ENCODE measurements around the gene IVL. TPM values are rescaled to one million over a fixed set of nuclear protein-coding genes. Genes with fewer than 3 reads are reported as not detected.
A peak's percentile ranks its signal among the peaks of the same experiment; 100 is the strongest.

The IVL gene
- not detected for total RNA-seq

GRCh38 chr1:152907686-152908601 is at the start of gene IVL:
Gene IVL, plus strand, starts transcription at chr1:152908546. Its CDS starts 1,252 bp downstream, at chr1:152909798.
- H3K9me3 Mint-ChIP-seq, result peaks cover 0 to 5% of the 10 kb centered on the region in 2 donors
- H3K27ac Mint-ChIP-seq, result peak within 1 kb of the TSS in 1 of 2 donors; percentile 72
- peak; percentile 68 to 85 for ATAC-seq
- no peaks in the 10 kb centered on the region for H3K36me3 Mint-ChIP-seq
- DNase-seq (ENCODE audit: low spot score in 2 of 2), result no peak

DNA sequence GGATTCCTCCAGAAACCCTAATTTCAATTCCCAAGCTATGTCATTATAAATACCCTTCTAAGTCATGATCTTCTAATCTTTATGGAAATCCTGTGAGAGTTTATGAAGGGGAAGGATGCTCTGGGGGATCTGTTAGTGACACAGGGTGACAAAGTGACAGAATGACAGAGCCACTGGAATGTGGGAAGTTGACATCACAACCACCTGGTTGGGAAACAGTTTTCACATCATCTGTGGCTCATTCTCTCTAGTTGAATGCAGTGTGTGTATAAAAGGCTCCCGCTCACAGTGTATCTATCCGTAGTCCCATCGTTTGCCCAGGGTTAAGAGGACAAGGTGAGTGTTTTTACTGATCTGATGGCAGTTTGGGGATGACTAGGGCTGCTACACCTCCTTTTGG is 48.6 kb upstream of the IVL start, which contains the start of gene LCE7A:
TSS of gene LCE7A (plus strand) at position 301 of the 400 bp plus-strand sequence. CDS start 702 bp downstream, outside the sequence.
- no peaks in the 10 kb centered on the region for H3K36me3 Mint-ChIP-seq
- ATAC-seq (no peak), DNase-seq (ENCODE audit: low spot score in 2 of 2) (no peak)
- H3K27ac Mint-ChIP-seq, result no peak within 1 kb of the TSS
- H3K9me3 Mint-ChIP-seq, result no peaks in the 10 kb centered on the region

- no peak for DNase-seq (ENCODE audit: low spot score in 2 of 2)
- H3K27ac Mint-ChIP-seq, result no peak overlapping the region
- no peaks in the 10 kb centered on the region for H3K9me3 Mint-ChIP-seq
- H3K36me3 Mint-ChIP-seq, result no peaks in the 10 kb centered on the region
- no peak for ATAC-seq
Observed at GRCh38 chr1:152860129-152860528, 48.2 kb upstream of the IVL start.

DNA sequence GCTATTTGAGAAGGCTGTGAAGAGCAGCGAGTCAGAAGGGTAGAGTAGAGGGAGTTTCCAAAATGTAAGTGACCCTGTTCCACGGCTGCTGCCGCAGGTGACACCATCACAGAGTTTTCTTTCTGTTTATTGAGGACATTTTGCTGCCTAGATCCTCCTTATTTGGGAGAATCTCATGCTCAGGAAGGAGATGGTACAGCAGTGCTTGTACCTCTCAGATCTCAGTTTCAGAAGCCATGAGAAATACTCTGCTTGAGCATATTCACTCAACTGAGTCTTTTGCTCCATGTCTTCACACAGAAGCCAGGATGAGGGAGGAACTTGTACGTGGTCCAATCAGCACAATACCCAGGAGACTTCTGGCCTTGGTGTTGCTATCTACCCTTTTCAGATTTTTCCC is 47.0 kb upstream of the IVL start:
- no peak for ATAC-seq
- H3K9me3 Mint-ChIP-seq, result no peaks in the 10 kb centered on the region

DNA sequence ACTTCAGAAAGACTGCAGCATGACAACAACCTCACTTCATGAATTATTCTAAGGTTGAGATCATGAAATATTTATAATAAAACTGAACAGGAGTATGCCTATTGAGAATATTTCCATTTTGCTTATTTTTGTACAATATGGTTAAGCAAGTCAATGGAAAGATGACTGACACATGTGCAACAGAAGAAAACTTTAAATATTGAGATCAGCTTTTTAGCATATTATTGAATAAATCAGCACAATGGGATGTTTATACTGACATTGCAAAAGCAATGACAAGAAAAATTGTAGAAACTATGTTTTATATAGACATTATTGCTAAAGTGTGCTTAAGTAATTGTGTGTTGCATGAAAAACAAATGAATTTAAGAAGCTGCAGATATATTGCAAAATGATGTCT is 43.9 kb upstream of the IVL start:
- ATAC-seq, result no peak
- no peak for DNase-seq (ENCODE audit: low spot score in 2 of 2)
- Mint-ChIP-seq H3K36me3 (no peaks in the 10 kb centered on the region), H3K9me3 (no peaks in the 10 kb centered on the region), H3K27ac (no peak overlapping the region)

More for the DNA sequence above, 47.0 kb upstream of the IVL start:
- no peak for DNase-seq (ENCODE audit: low spot score in 2 of 2)
- Mint-ChIP-seq H3K36me3 (no peaks in the 10 kb centered on the region), H3K27ac (no peak overlapping the region)

GRCh38 chr1:152866321-152866720 is 42.0 kb upstream of the IVL start:
- Mint-ChIP-seq H3K27ac (no peak overlapping the region), H3K9me3 (no peaks in the 10 kb centered on the region), H3K36me3 (no peaks in the 10 kb centered on the region)
- ATAC-seq, result no peak
- no peak for DNase-seq (ENCODE audit: low spot score in 2 of 2)

GRCh38 chr1:152869808-152870419 is 38.4 kb upstream of the IVL start:
- no peaks in the 10 kb centered on the region for H3K36me3 Mint-ChIP-seq
- DNase-seq (ENCODE audit: low spot score in 2 of 2) (peak in 1 of 2 donors; percentile 72), ATAC-seq (peak; percentile 49 to 71)
- no peaks in the 10 kb centered on the region for H3K9me3 Mint-ChIP-seq
- H3K27ac Mint-ChIP-seq, result no peak overlapping the region

- ATAC-seq (no peak), DNase-seq (ENCODE audit: low spot score in 2 of 2) (peak in 1 of 2 donors; percentile 35)
- H3K27ac Mint-ChIP-seq, result no peak overlapping the region
- H3K36me3 Mint-ChIP-seq, result no peaks in the 10 kb centered on the region
- H3K9me3 Mint-ChIP-seq, result no peaks in the 10 kb centered on the region
Observed at GRCh38 chr1:152870831-152871730, 37.3 kb upstream of the IVL start.

DNA sequence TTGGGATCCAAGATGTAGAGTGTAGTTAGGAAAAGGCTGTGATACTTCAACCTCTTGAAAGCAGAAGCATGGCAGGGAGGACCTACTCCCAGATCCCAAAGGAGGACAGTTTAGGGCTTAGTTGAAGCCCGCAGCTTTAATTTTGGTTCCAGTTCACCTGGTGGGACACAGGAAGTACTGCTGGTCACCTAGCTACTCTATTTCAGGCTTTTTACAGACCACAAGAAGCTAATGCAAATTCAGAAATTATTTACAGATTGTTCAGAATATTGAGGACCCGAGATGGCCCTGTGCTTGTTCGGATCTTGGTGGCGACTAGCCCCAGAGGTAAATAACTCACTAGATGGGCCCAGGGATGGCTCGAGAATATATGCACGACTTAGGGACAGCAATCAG is 36.6 kb upstream of the IVL start:
- Mint-ChIP-seq H3K36me3 (no peaks in the 10 kb centered on the region), H3K27ac (no peak overlapping the region), H3K9me3 (no peaks in the 10 kb centered on the region)
- ATAC-seq (no peak), DNase-seq (ENCODE audit: low spot score in 2 of 2) (no peak)

GRCh38 chr1:152873495-152873894 is 34.9 kb upstream of the IVL start:
- Mint-ChIP-seq H3K27ac (no peak overlapping the region), H3K9me3 (no peaks in the 10 kb centered on the region), H3K36me3 (no peaks in the 10 kb centered on the region)
- ATAC-seq (no peak), DNase-seq (ENCODE audit: low spot score in 2 of 2) (no peak)

DNA sequence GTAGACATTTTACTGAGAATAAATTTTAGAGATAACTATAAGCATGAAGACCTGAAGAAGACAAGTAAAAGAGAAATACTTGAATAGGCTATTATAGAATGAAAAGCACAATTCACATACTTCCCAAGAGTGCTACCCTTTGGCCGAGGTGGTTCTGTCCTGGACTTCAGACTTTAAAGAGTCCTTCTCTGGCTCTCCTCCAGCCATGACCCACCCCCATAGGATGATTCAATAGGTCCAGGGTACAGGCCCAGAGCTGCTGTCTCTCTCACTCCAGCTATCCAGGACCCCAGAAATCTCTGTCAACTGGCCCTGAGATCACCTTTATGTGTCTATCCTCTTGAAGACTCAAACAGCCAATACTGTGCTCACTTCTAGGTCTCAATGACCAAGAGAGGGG is 31.5 kb upstream of the IVL start:
- ATAC-seq, result no peak
- H3K9me3 Mint-ChIP-seq, result no peaks in the 10 kb centered on the region
- no peak for DNase-seq (ENCODE audit: low spot score in 2 of 2)
- no peaks in the 10 kb centered on the region for H3K36me3 Mint-ChIP-seq
- no peak overlapping the region for H3K27ac Mint-ChIP-seq

GRCh38 chr1:152878042-152878441 is 30.3 kb upstream of the IVL start, which contains the start of gene SMCP:
Gene SMCP, plus strand, starts transcription at chr1:152878322. Its CDS starts 6,101 bp downstream, at chr1:152884423.
- no peak for ATAC-seq
- DNase-seq (ENCODE audit: low spot score in 2 of 2), result peak in 1 of 2 donors; percentile 57

GRCh38 chr1:152879559-152880198 is 28.7 kb upstream of the IVL start:
- no peak for ATAC-seq

More at GRCh38 chr1:152878042-152878441, 30.3 kb upstream of the IVL start, which contains the start of gene SMCP:
- no peaks in the 10 kb centered on the region for H3K36me3 Mint-ChIP-seq
- no peak within 1 kb of the TSS for H3K27ac Mint-ChIP-seq
- no peaks in the 10 kb centered on the region for H3K9me3 Mint-ChIP-seq

GRCh38 chr1:152880316-152880715 is 28.0 kb upstream of the IVL start:
- DNase-seq (ENCODE audit: low spot score in 2 of 2) (no peak), ATAC-seq (no peak)
- Mint-ChIP-seq H3K27ac (no peak overlapping the region), H3K9me3 (no peaks in the 10 kb centered on the region), H3K36me3 (no peaks in the 10 kb centered on the region)

More at GRCh38 chr1:152879559-152880198, 28.7 kb upstream of the IVL start:
- H3K36me3 Mint-ChIP-seq, result no peaks in the 10 kb centered on the region
- no peaks in the 10 kb centered on the region for H3K9me3 Mint-ChIP-seq
- DNase-seq (ENCODE audit: low spot score in 2 of 2), result no peak
- H3K27ac Mint-ChIP-seq, result no peak overlapping the region

GRCh38 chr1:152880907-152881306 is 27.4 kb upstream of the IVL start:
- no peaks in the 10 kb centered on the region for H3K9me3 Mint-ChIP-seq
- DNase-seq (ENCODE audit: low spot score in 2 of 2) (no peak), ATAC-seq (peak in 1 of 2 donors; percentile 46)
- H3K36me3 Mint-ChIP-seq, result no peaks in the 10 kb centered on the region
- no peak overlapping the region for H3K27ac Mint-ChIP-seq

GRCh38 chr1:152884085-152884484 is 24.3 kb upstream of the IVL start:
- Mint-ChIP-seq H3K27ac (no peak overlapping the region), H3K9me3 (no peaks in the 10 kb centered on the region), H3K36me3 (no peaks in the 10 kb centered on the region)
- DNase-seq (ENCODE audit: low spot score in 2 of 2), result no peak
- ATAC-seq, result no peak

Data from activated naive CD4-positive, alpha-beta T cell treated with anti-CD3 and anti-CD28 coated beads, Interleukin-2, amount 50 U/mL, for 72 hours (primary cell).